ENCODE data around the gene ZNF74. TPM values are rescaled to one million over a fixed set of nuclear protein-coding genes. Genes with fewer than 3 reads are reported as not detected.
"Not testable (repeated sequence)": the region's sequence is repeated elsewhere in the genome, so short reads cannot be mapped to it uniquely, and the experiment has no call there.

Gene ZNF74
- total RNA-seq, 1 experiment from 2014 or later = 8.1 TPM

- POLR2A ChIA-PET (ENCODE audit: unreplicated experiment); H3F3A ChIP-seq (ENCODE audit: insufficient read depth, low read depth); H3K79me2 ChIP-seq (ENCODE audit: low read depth); H3K4me3 ChIP-seq; BruUV-seq (replicated peaks); H3K27me3 ChIP-seq (ENCODE audit: insufficient read depth, low read depth); H3K27ac ChIP-seq; CTCF ChIA-PET; H3K9me2 ChIP-seq (ENCODE audit: insufficient read depth); H4K20me1 ChIP-seq (ENCODE audit: insufficient read depth); H3K9me3 ChIP-seq (ENCODE audit: insufficient read depth, low read depth); H2AFZ ChIP-seq; H3K36me3 ChIP-seq (ENCODE audit: low read depth); intact Hi-C loops (cut with micrococcal nuclease; ENCODE audit: unreplicated experiment); H3K4me1 ChIP-seq (replicated peaks; ENCODE audit: insufficient read depth); DNase-seq; H3K4me2 ChIP-seq: not testable (repeated sequence)
Measured at GRCh38 chr22:20376281-20376680, 17.7 kb upstream of the ZNF74 start.

- H3K4me1 ChIP-seq (replicated peaks; ENCODE audit: insufficient read depth); CTCF ChIA-PET; H3K79me2 ChIP-seq (ENCODE audit: low read depth); H4K20me1 ChIP-seq (ENCODE audit: insufficient read depth); H2AFZ ChIP-seq; H3F3A ChIP-seq (ENCODE audit: insufficient read depth, low read depth); H3K9me2 ChIP-seq (ENCODE audit: insufficient read depth); DNase-seq; BruUV-seq (replicated peaks); H3K27ac ChIP-seq; H3K4me2 ChIP-seq; H3K27me3 ChIP-seq (ENCODE audit: insufficient read depth, low read depth); H3K36me3 ChIP-seq (ENCODE audit: low read depth); H3K4me3 ChIP-seq; POLR2A ChIA-PET (ENCODE audit: unreplicated experiment); H3K9me3 ChIP-seq (ENCODE audit: insufficient read depth, low read depth); intact Hi-C loops (cut with micrococcal nuclease; ENCODE audit: unreplicated experiment): not testable (repeated sequence)
Measured at GRCh38 chr22:20376983-20377382, 17.0 kb upstream of the ZNF74 start.

- Histone ChIP-seq H3K27me3 (ENCODE audit: insufficient read depth, low read depth) (no peaks in the 10 kb centered on the region), H4K20me1 (ENCODE audit: insufficient read depth) (no peaks in the 10 kb centered on the region), H3K4me3 (no peak overlapping the region), H3K79me2 (ENCODE audit: low read depth) (no peaks in the 10 kb centered on the region), H3K4me1 (replicated peaks; ENCODE audit: insufficient read depth) (no peaks in the 10 kb centered on the region), H3F3A (ENCODE audit: insufficient read depth, low read depth) (no peaks in the 10 kb centered on the region), H3K27ac (no peak overlapping the region), H3K36me3 (ENCODE audit: low read depth) (no peaks in the 10 kb centered on the region), H3K9me3 (ENCODE audit: insufficient read depth, low read depth) (no peaks in the 10 kb centered on the region), H2AFZ (no peak overlapping the region), H3K4me2 (no peak overlapping the region), H3K9me2 (ENCODE audit: insufficient read depth) (no peaks in the 10 kb centered on the region)
- POLR2A ChIA-PET (ENCODE audit: unreplicated experiment) = no interaction called here
- intact Hi-C loops (cut with micrococcal nuclease; ENCODE audit: unreplicated experiment) = no loop called here
- no peak for DNase-seq
- no TSS peak for BruUV-seq (replicated peaks)
- TF ChIP-seq, protein P1, sequence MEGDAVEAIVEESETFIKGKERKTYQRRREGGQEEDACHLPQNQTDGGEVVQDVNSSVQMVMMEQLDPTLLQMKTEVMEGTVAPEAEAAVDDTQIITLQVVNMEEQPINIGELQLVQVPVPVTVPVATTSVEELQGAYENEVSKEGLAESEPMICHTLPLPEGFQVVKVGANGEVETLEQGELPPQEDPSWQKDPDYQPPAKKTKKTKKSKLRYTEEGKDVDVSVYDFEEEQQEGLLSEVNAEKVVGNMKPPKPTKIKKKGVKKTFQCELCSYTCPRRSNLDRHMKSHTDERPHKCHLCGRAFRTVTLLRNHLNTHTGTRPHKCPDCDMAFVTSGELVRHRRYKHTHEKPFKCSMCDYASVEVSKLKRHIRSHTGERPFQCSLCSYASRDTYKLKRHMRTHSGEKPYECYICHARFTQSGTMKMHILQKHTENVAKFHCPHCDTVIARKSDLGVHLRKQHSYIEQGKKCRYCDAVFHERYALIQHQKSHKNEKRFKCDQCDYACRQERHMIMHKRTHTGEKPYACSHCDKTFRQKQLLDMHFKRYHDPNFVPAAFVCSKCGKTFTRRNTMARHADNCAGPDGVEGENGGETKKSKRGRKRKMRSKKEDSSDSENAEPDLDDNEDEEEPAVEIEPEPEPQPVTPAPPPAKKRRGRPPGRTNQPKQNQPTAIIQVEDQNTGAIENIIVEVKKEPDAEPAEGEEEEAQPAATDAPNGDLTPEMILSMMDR (conservative IDR thresholded peaks at IDR 0.05) = no peak
- CTCF ChIA-PET = no interaction called here
Measured at GRCh38 chr22:20378110-20378509, 15.8 kb upstream of the ZNF74 start.

DNA sequence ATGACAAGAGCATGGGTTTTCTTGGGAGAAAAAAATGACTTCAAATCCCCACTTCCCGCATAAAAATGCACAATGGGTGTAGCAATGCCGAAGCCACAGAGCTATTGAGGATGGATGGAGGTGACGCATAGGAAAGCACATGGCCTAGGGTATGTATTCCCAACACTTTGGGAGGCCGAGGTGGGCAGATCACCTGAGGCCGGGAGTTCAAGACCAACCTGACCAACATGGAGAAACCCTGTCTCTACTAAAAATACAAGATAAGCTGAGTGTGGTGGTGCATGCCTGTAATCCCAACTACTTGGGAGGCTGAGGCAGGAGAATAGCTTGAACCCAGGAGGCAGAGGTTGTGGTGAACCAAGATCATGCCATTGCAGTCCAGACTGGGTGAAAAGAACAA is 15.3 kb upstream of the ZNF74 start:
- H4K20me1 ChIP-seq (ENCODE audit: insufficient read depth); H3K9me3 ChIP-seq (ENCODE audit: insufficient read depth, low read depth); H3K9me2 ChIP-seq (ENCODE audit: insufficient read depth); H3K36me3 ChIP-seq (ENCODE audit: low read depth); POLR2A ChIA-PET (ENCODE audit: unreplicated experiment); H3K4me3 ChIP-seq; H3K27ac ChIP-seq; H3F3A ChIP-seq (ENCODE audit: insufficient read depth, low read depth); CTCF ChIA-PET; H2AFZ ChIP-seq; H3K27me3 ChIP-seq (ENCODE audit: insufficient read depth, low read depth); intact Hi-C loops (cut with micrococcal nuclease; ENCODE audit: unreplicated experiment); H3K79me2 ChIP-seq (ENCODE audit: low read depth); DNase-seq; H3K4me2 ChIP-seq; BruUV-seq (replicated peaks); H3K4me1 ChIP-seq (replicated peaks; ENCODE audit: insufficient read depth): not testable (repeated sequence)

- intact Hi-C loops (cut with micrococcal nuclease; ENCODE audit: unreplicated experiment) = no loop called here
- H2AFZ ChIP-seq = no peak overlapping the region
- H3K9me3 ChIP-seq (ENCODE audit: insufficient read depth, low read depth) = no peaks in the 10 kb centered on the region
- H3F3A ChIP-seq (ENCODE audit: insufficient read depth, low read depth) = no peaks in the 10 kb centered on the region
- H3K79me2 ChIP-seq (ENCODE audit: low read depth) = no peaks in the 10 kb centered on the region
- BruUV-seq (replicated peaks) = no TSS peak
- DNase-seq = no peak
- H3K27me3 ChIP-seq (ENCODE audit: insufficient read depth, low read depth) = peaks cover 11% of the 10 kb centered on the region; the same call in 1 of the 2 replicates
- H3K36me3 ChIP-seq (ENCODE audit: low read depth) = no peaks in the 10 kb centered on the region
- H3K4me1 ChIP-seq (replicated peaks; ENCODE audit: insufficient read depth) = no peaks in the 10 kb centered on the region
- TF ChIP-seq, protein P1 (conservative IDR thresholded peaks at IDR 0.05) = no peak
- no peak for TF ChIP-seq EZH2 (IDR thresholded peaks at IDR 0.05; ENCODE audit: low read depth)
- no peak overlapping the region for H3K4me3 ChIP-seq
- no peaks in the 10 kb centered on the region for H3K9me2 ChIP-seq (ENCODE audit: insufficient read depth)
- ChIA-PET CTCF (interaction anchor here (0.5 kb wide), 1 partner anchor 68 kb away, joined by 3 read pairs; no protein-coding TSS in a partner anchor), POLR2A (ENCODE audit: unreplicated experiment) (no interaction called here)
- no peaks in the 10 kb centered on the region for H4K20me1 ChIP-seq (ENCODE audit: insufficient read depth)
- H3K27ac ChIP-seq = no peak overlapping the region
- H3K4me2 ChIP-seq = no peak overlapping the region
Measured at GRCh38 chr22:20380486-20380885, 13.5 kb upstream of the ZNF74 start.

All from PC-9 (cell line).